Endothelial cell of umbilical vein (primary cell): ENCODE measurements around the gene NRG3. TPM values are rescaled to one million over a fixed set of nuclear protein-coding genes. Genes with fewer than 3 reads are reported as not detected.

Experiments used
- BruUV-seq: library from RNA; stranded (reverse); fragments of 400-500 nt; replicated peaks from 2 replicates; lab custom pipeline; 2021; lab: Mats Ljungman, UMichigan
- CTCF ChIA-PET: fragments of 300-600, 350-600 bp; sonication (Branson Sonifier 250); formaldehyde crosslinking; loops from one replicate; lab custom pipeline; 2021; ENCODE audit warnings: antibody characterized with exemption, inconsistent platforms; lab: Charles Lee
- POLR2A ChIA-PET: fragments of 300-600, 350-600 bp; sonication (Branson Sonifier 250); formaldehyde crosslinking; loops from one replicate; lab custom pipeline; 2021; ENCODE audit warnings: antibody characterized with exemption, inconsistent platforms; lab: Charles Lee
- DNase-seq: peaks from one replicate; pipeline ENCODE4 v3.0.0-alpha.2; 2011; ENCODE audit warnings: low read depth, low spot score
- FAIRE-seq: peaks from 2 replicates; lab custom pipeline; 2011; peaks lifted over from hg19 to GRCh38; lab: Jason Lieb, UNC
- H2AFZ ChIP-seq: 2 replicates; pipeline ENCODE4 v1.6.0; 2012; ENCODE audit warnings: low read depth, low read length, control low read depth, inconsistent platforms
- H3K27ac ChIP-seq: 2 replicates; pipeline ENCODE4 v1.5.1; 2011; ENCODE audit warnings: low read depth, mild to moderate bottlenecking, control low read depth, low read length, moderate library complexity; ENCODE audit not compliant: insufficient read depth
- H3K27me3 ChIP-seq, 2 experiments: 2 replicates each; pipeline versions ENCODE4 v1.6.0 to v1.6.1; 2011; ENCODE audit warnings: low read length in 2 of 2, mixed read lengths in 1 of 2; ENCODE audit not compliant: control insufficient read depth in 2 of 2, insufficient read depth in 2 of 2
- H3K36me3 ChIP-seq, 2 experiments: 2 replicates in 1 of 2; 3 replicates in 1 of 2; pipeline ENCODE4 v1.5.1; 2011; ENCODE audit warnings: low read length in 2 of 2, mild to moderate bottlenecking in 1 of 2, moderate library complexity in 1 of 2; ENCODE audit not compliant: control insufficient read depth in 2 of 2, insufficient read depth in 2 of 2; ENCODE audit errors: extremely low read depth in 1 of 2
- H3K4me1 ChIP-seq: 3 replicates; pipeline ENCODE4 v1.5.1; 2011; ENCODE audit warnings: mild to moderate bottlenecking, low read length; ENCODE audit not compliant: control insufficient read depth, insufficient read depth; ENCODE audit errors: extremely low read depth
- H3K4me2 ChIP-seq: 2 replicates; pipeline ENCODE4 v1.6.1; 2011; ENCODE audit warnings: low read length, control low read depth, mixed read lengths; ENCODE audit not compliant: insufficient read depth
- H3K4me3 ChIP-seq, 3 experiments: fragments of 200-600 bp in 1 of 3; sonication (generic), shearing (Covaris generic) in 1 of 3; replicated peaks in 1 of 3; 2 replicates each; pipeline ENCODE4 v1.5.1; 2011 to 2016; ENCODE audit warnings: control low read depth in 3 of 3, low read length in 3 of 3, mild to moderate bottlenecking in 2 of 3, inconsistent platforms in 1 of 3, low read depth in 1 of 3, moderate library complexity in 1 of 3; ENCODE audit not compliant: insufficient read depth in 1 of 3
- H3K79me2 ChIP-seq: 2 replicates; pipeline ENCODE4 v1.6.0; 2012; ENCODE audit warnings: low read length, inconsistent platforms; ENCODE audit not compliant: control insufficient read depth, insufficient read depth
- H3K9ac ChIP-seq: replicated peaks from 2 replicates; pipeline ENCODE3; 2011; ENCODE audit warnings: low read length, control low read depth; ENCODE audit not compliant: insufficient read depth; ENCODE audit errors: extremely low read depth
- H3K9me1 ChIP-seq: replicated peaks from 3 replicates; pipeline ENCODE4 v1.6.0; 2011; ENCODE audit warnings: mild to moderate bottlenecking, low read length; ENCODE audit not compliant: control insufficient read depth, insufficient read depth; ENCODE audit errors: extremely low read depth
- H3K9me3 ChIP-seq: replicated peaks from 2 replicates; pipeline ENCODE4 v1.5.1; 2012; ENCODE audit warnings: low read length, inconsistent platforms; ENCODE audit not compliant: control insufficient read depth, insufficient read depth
- H4K20me1 ChIP-seq: replicated peaks from 2 replicates; pipeline ENCODE3; 2011; ENCODE audit warnings: mild to moderate bottlenecking, low read length; ENCODE audit not compliant: control insufficient read depth, insufficient read depth; ENCODE audit errors: extremely low read depth
- CTCF ChIP-seq, 2 donors: IDR thresholded peaks; 1 replicate in 1 of 2; 2 replicates in 1 of 2; pipeline ENCODE4 v1.5.1; 2011; ENCODE audit warnings: low read length in 2 of 2, mild to moderate bottlenecking in 2 of 2, moderate library complexity in 2 of 2, control low read depth in 1 of 2, inconsistent platforms in 1 of 2, low read depth in 1 of 2; ENCODE audit not compliant: insufficient read depth in 1 of 2; ENCODE audit errors: extremely low read depth in 1 of 2
- EZH2 ChIP-seq: IDR thresholded peaks from 2 replicates; pipeline ENCODE4 v1.6.1; 2012; ENCODE audit warnings: borderline replicate concordance, low read depth, mild to moderate bottlenecking, moderate library complexity, low read length, inconsistent platforms; ENCODE audit not compliant: severe bottlenecking
- FOS ChIP-seq: IDR thresholded peaks from 2 replicates; pipeline ENCODE4 v1.6.1; 2011; ENCODE audit warnings: mild to moderate bottlenecking, low read length, moderate library complexity, borderline replicate concordance; ENCODE audit not compliant: insufficient read depth
- GATA2 ChIP-seq: IDR thresholded peaks from 2 replicates; pipeline ENCODE4 v1.7.0; 2011; ENCODE audit warnings: low read depth, mild to moderate bottlenecking, moderate library complexity, mixed read lengths, low read length; ENCODE audit not compliant: insufficient read length, insufficient read depth
- JUN ChIP-seq: IDR thresholded peaks from 2 replicates; pipeline ENCODE4 v1.6.1; 2011; ENCODE audit warnings: borderline replicate concordance, low read depth; ENCODE audit not compliant: insufficient read length, insufficient read depth
- MAX ChIP-seq: IDR thresholded peaks from 2 replicates; pipeline ENCODE4 v1.6.1; 2011; ENCODE audit not compliant: insufficient read depth, insufficient read length
- MYC ChIP-seq: IDR thresholded peaks from one replicate; pipeline ENCODE4 v1.6.1; 2011; ENCODE audit warnings: mild to moderate bottlenecking, low read depth, low read length
- POLR2A ChIP-seq: IDR thresholded peaks from 2 replicates; pipeline ENCODE4 v1.6.1; 2012; ENCODE audit warnings: low read depth, mild to moderate bottlenecking, control low read depth, low read length
- POLR2AphosphoS5 ChIP-seq: IDR thresholded peaks from 2 replicates; pipeline ENCODE4 v1.6.1; 2012; ENCODE audit warnings: low read depth, mild to moderate bottlenecking, control low read depth, low read length, moderate library complexity; ENCODE audit not compliant: insufficient read depth
- dilution Hi-C: fragments of 300-500 bp; cut with MboI; formaldehyde crosslinking; loops from one replicate; pipeline ENCODE4 v1.15.0; 2019; ENCODE audit warnings: low sequenced_read_pairs; ENCODE audit not compliant: extremely low pct_ligation_motif_present
- intact Hi-C: fragments of 100-400 bp; cut with micrococcal nuclease; formaldehyde crosslinking; loops from one replicate; pipeline ENCODE4 v1.10.0; 2022
- polyA plus RNA-seq, 4 experiments: library from polyadenylated mRNA; depleted of rRNA in 3 of 4; stranded (reverse) in 3 of 4; unstranded in 1 of 4; fragments of >200 nt; gene quantifications; 2 replicates each; pipeline versions ENCODE4 v1.2.1 to v1.2.3, GENCODE V29; 2011 to 2012; ENCODE audit warnings: missing spikeins in 1 of 4
- total RNA-seq: library from RNA; stranded (reverse); gene quantifications from 2 replicates; pipeline ENCODE4 v1.2.3, GENCODE V29; 2021

NRG3 gene
- total and polyA plus RNA-seq, 2 donors (not counting 3 experiments of a cell fraction or from before 2014, with no cell fraction given) = 1.9 to 3.9 TPM

GRCh38 chr10:82628373-82628772 lies 753.4 kb downstream of the NRG3 start:
- Histone ChIP-seq H3K4me1 (no peaks in the 10 kb centered on the region), H3K9ac (no peak overlapping the region), H3K27me3 (no peaks in the 10 kb centered on the region), H3K9me1 (no peaks in the 10 kb centered on the region), H3K36me3 (no peaks in the 10 kb centered on the region), H3K79me2 (no peaks in the 10 kb centered on the region), H3K9me3 (no peaks in the 10 kb centered on the region), H4K20me1 (no peaks in the 10 kb centered on the region), H2AFZ (no peak overlapping the region), H3K4me2 (no peak overlapping the region), H3K4me3 (no peak overlapping the region), H3K27ac (no peak overlapping the region)
- intact Hi-C loops (no loop called here), dilution Hi-C loops (no loop called here)
- CTCF ChIA-PET = no interaction called here
- no TSS peak for BruUV-seq
- DNase-seq (no peak), FAIRE-seq (no peak)
- no peak for TF ChIP-seq POLR2A
- no peak for TF ChIP-seq EZH2
- no peak for TF ChIP-seq CTCF (IDR thresholded peaks at IDR 0.05; ENCODE audit: extremely low read depth in 1 of 2, insufficient read depth in 1 of 2, low read depth in 1 of 2, low read length in 2 of 2)
- no peak for TF ChIP-seq GATA2
- TF ChIP-seq MYC = no peak
- no peak for TF ChIP-seq POLR2AphosphoS5
- TF ChIP-seq JUN = no peak
- TF ChIP-seq FOS = no peak
- no peak for TF ChIP-seq MAX
- POLR2A ChIA-PET = no interaction called here
